HCT116 (cell line): Measurements from ENCODE around the gene RASIP1. TPM values are rescaled to one million over a fixed set of nuclear protein-coding genes. Genes with fewer than 3 reads are reported as not detected.

ENCODE experiments used
- ATAC-seq: fragments of 200-7000 bp; cut with Tn5 transposase; 2 replicates; pipeline ENCODE4 v1.9.1; 2020; ENCODE audit warnings: mild to moderate bottlenecking, moderate library complexity
- BruUV-seq: library from RNA; stranded (reverse); fragments of 400-500 nt; replicated peaks from 2 replicates; lab custom pipeline; 2021; lab: Mats Ljungman, UMichigan
- CTCF ChIA-PET: fragments of 300-600 bp; sonication (Branson Sonifier 250); formaldehyde crosslinking; loops from one replicate; lab custom pipeline; 2021; ENCODE audit warnings: antibody characterized with exemption; lab: Charles Lee
- POLR2A ChIA-PET: fragments of 300-600, 350-600 bp; sonication (Branson Sonifier 250); formaldehyde crosslinking; loops from one replicate; lab custom pipeline; 2021; ENCODE audit warnings: antibody characterized with exemption; lab: Charles Lee
- RAD21 ChIA-PET, 2 experiments: fragments of 300-600 bp; sonication (Branson Sonifier 250); formaldehyde crosslinking; loops; one replicate each; lab custom pipeline; 2023; ENCODE audit warnings: low total read pairs in 2 of 2; ENCODE audit not compliant: uncharacterized antibody in 2 of 2, unreplicated experiment in 2 of 2, low non-redundant PET in 1 of 2; lab: Charles Lee
- DNase-seq: peaks from one replicate; pipeline ENCODE4 v3.0.0-alpha.2; 2010; ENCODE audit warnings: low read depth, low spot score
- H2AFZ ChIP-seq: fragments of 200-600 bp; shearing (Covaris generic), sonication (generic); 2 replicates; pipeline ENCODE4 v1.6.1; 2017; ENCODE audit warnings: low read depth, mixed run types, mixed read lengths, antibody characterized with exemption, low read length; ENCODE audit not compliant: poor library complexity, severe bottlenecking
- H3K27ac ChIP-seq: 2 replicates; pipeline ENCODE4 v1.5.1; 2012; ENCODE audit warnings: low read depth, low read length
- H3K27me3 ChIP-seq: fragments of 200-600 bp; sonication (generic); 2 replicates; pipeline ENCODE4 v1.6.1; 2016; ENCODE audit warnings: mixed run types, low read length, mixed read lengths; ENCODE audit not compliant: insufficient read depth
- H3K36me3 ChIP-seq, 2 experiments: fragments of 200-500 bp in 1 of 2; fragments of 200-600 bp in 1 of 2; sonication (Bioruptor generic) in 1 of 2; sonication (generic) in 1 of 2; 2 replicates each; pipeline versions ENCODE4 v1.5.1 to v1.6.1; 2014 to 2016; ENCODE audit warnings: low read length in 2 of 2, inconsistent platforms in 1 of 2, mixed read lengths in 1 of 2, mixed run types in 1 of 2; ENCODE audit not compliant: insufficient read depth in 2 of 2, control insufficient read depth in 1 of 2
- H3K4me1 ChIP-seq, 2 experiments: fragments of 200-600 bp in 1 of 2; sonication (generic) in 1 of 2; 2 replicates each; pipeline versions ENCODE4 v1.5.1 to v1.6.1; 2012 to 2017; ENCODE audit warnings: low read length in 2 of 2, inconsistent platforms in 1 of 2, mild to moderate bottlenecking in 1 of 2, mixed read lengths in 1 of 2, mixed run types in 1 of 2, moderate library complexity in 1 of 2; ENCODE audit not compliant: insufficient read depth in 2 of 2, control insufficient read depth in 1 of 2
- H3K4me2 ChIP-seq: fragments of 200-600 bp; sonication (generic); 2 replicates; pipeline ENCODE4 v1.6.1; 2017; ENCODE audit warnings: mixed run types, low read length, mixed read lengths
- H3K4me3 ChIP-seq, 2 experiments: fragments of 200-600 bp in 1 of 2; sonication (generic) in 1 of 2; replicated peaks in 1 of 2; 2 replicates each; pipeline ENCODE4 v1.5.1; 2011 to 2016; ENCODE audit warnings: low read length in 2 of 2, control low read depth in 1 of 2, low read depth in 1 of 2, mild to moderate bottlenecking in 1 of 2, mixed read lengths in 1 of 2, mixed run types in 1 of 2
- H3K79me2 ChIP-seq: fragments of 200-600 bp; sonication (generic); 2 replicates; pipeline ENCODE4 v1.6.1; 2017; ENCODE audit warnings: mild to moderate bottlenecking, mixed run types, low read length, moderate library complexity, mixed read lengths; ENCODE audit not compliant: insufficient read depth
- H3K9ac ChIP-seq: fragments of 200-600 bp; sonication (generic); 2 replicates; pipeline ENCODE4 v1.6.1; 2016; ENCODE audit warnings: low read length, mixed read lengths
- H3K9me2 ChIP-seq: fragments of 200-600 bp; sonication (generic), shearing (Covaris generic); 2 replicates; pipeline ENCODE4 v1.6.1; 2017; ENCODE audit warnings: mixed run types, mild to moderate bottlenecking, moderate library complexity; ENCODE audit not compliant: insufficient read depth
- H3K9me3 ChIP-seq, 2 experiments: fragments of 200-500 bp in 1 of 2; fragments of 200-600 bp in 1 of 2; sonication (Bioruptor generic) in 1 of 2; sonication (generic) in 1 of 2; 2 replicates each; pipeline ENCODE4 v1.6.1; 2014 to 2017; ENCODE audit warnings: low read length in 2 of 2, mixed read lengths in 2 of 2, inconsistent platforms in 1 of 2, low read depth in 1 of 2, mild to moderate bottlenecking in 1 of 2, mixed run types in 1 of 2, moderate library complexity in 1 of 2; ENCODE audit not compliant: control insufficient read depth in 1 of 2, insufficient read depth in 1 of 2
- H4K20me1 ChIP-seq: fragments of 200-600 bp; sonication (generic), shearing (Covaris generic); 2 replicates; pipeline ENCODE4 v1.6.1; 2017; ENCODE audit warnings: mixed run types, mild to moderate bottlenecking, moderate library complexity; ENCODE audit not compliant: insufficient read depth
- CEBPB ChIP-seq: IDR thresholded peaks from 2 replicates; pipeline ENCODE4 v1.6.1; 2012; ENCODE audit warnings: low read depth
- ELF1 ChIP-seq: IDR thresholded peaks from 2 replicates; pipeline ENCODE4 v1.6.1; 2012; ENCODE audit warnings: low read depth, borderline replicate concordance
- EZH2phosphoT487 ChIP-seq: fragments of 200-600 bp; IDR thresholded peaks from 2 replicates; pipeline ENCODE4 v1.6.1; 2018; ENCODE audit warnings: antibody characterized with exemption, borderline replicate concordance
- FOSL1 ChIP-seq: IDR thresholded peaks from 2 replicates; pipeline ENCODE4 v1.6.1; 2012; ENCODE audit warnings: low read depth
- JUND ChIP-seq: IDR thresholded peaks from 2 replicates; pipeline ENCODE4 v1.6.1; 2012
- POLR2AphosphoS5 ChIP-seq: IDR thresholded peaks from 2 replicates; pipeline ENCODE4 v1.6.1; 2011; ENCODE audit warnings: mild to moderate bottlenecking, low read depth, low read length, moderate library complexity
- SIN3A ChIP-seq: IDR thresholded peaks from 2 replicates; pipeline ENCODE4 v1.6.1; 2012; ENCODE audit warnings: low read depth
- SP1 ChIP-seq: IDR thresholded peaks from 2 replicates; pipeline ENCODE4 v1.6.1; 2012; ENCODE audit warnings: low read depth
- SRF ChIP-seq: IDR thresholded peaks from 2 replicates; pipeline ENCODE4 v1.6.1; 2012; ENCODE audit warnings: low read depth
- ZFX ChIP-seq: fragments of 450-650 bp; IDR thresholded peaks from 2 replicates; pipeline ENCODE4 v1.6.1; 2017
- ZNF274 ChIP-seq: fragments of 200-500 bp; sonication (Bioruptor generic); IDR thresholded peaks from 2 replicates; pipeline ENCODE4 v1.6.1; 2014; ENCODE audit warnings: mild to moderate bottlenecking, low read depth, low read length, inconsistent platforms
- intact Hi-C: fragments of 100-400 bp; cut with micrococcal nuclease; formaldehyde crosslinking; loops from 2 replicates; pipeline ENCODE4 v1.10.0; 2022
- total RNA-seq: library from RNA; stranded (reverse); gene quantifications from one replicate; pipeline ENCODE4 v1.2.1, GENCODE V29; 2021; ENCODE audit not compliant: unreplicated experiment
- TF ChIP-seq, protein P1 (sequence below): IDR thresholded peaks from 2 replicates; pipeline ENCODE4 v1.6.1; 2012
- TF ChIP-seq, protein P2 (sequence below): IDR thresholded peaks from 2 replicates; pipeline ENCODE4 v1.6.1; 2012; ENCODE audit warnings: low read depth
- TF ChIP-seq, protein P3 (sequence below), 3 experiments: fragments of 200-600 bp in 1 of 3; sonication (generic) in 1 of 3; IDR thresholded peaks in 2 of 3; conservative IDR thresholded peaks in 1 of 3; 2 replicates each; pipeline ENCODE4 v1.5.1; 2012 to 2017; ENCODE audit warnings: low read depth in 2 of 3, low read length in 2 of 3, antibody characterized with exemption in 1 of 3, borderline replicate concordance in 1 of 3, control low read depth in 1 of 3, mild to moderate bottlenecking in 1 of 3, mixed read lengths in 1 of 3, mixed run types in 1 of 3, moderate library complexity in 1 of 3; ENCODE audit not compliant: insufficient read depth in 1 of 3

Gene RASIP1
- total RNA-seq, 1 experiment from 2014 or later: 1.9 TPM

DNA sequence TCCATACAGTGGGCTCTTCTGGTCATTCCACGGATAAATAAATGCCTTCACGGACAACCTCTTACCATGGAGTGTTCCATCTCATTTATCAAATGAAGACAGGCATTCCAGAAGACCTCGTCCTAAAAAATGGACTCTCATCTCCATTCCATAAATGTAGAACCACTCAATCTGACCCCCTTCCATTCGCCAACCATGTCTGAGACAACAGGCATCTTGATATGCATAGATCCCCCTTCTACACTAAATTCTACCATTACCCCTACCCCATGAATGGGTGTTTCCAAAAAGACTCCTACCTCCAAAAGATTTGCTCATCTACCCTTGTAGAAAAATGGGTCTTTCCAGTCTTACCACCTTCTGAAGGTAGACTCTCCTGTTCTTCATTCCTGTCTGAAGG is 9.0 kb downstream of the RASIP1 start:
- Histone ChIP-seq H3K27me3 (no peaks in the 10 kb centered on the region), H2AFZ (no peak overlapping the region), H3K4me3 (no peak overlapping the region), H3K4me2 (no peak overlapping the region), H3K9ac (no peak overlapping the region), H3K9me2 (no peaks in the 10 kb centered on the region), H4K20me1 (no peaks in the 10 kb centered on the region), H3K79me2 (no peaks in the 10 kb centered on the region), H3K4me1 (peaks cover 0 to 10% of the 10 kb centered on the region in 2 experiments; a peak in 2 of 4 replicates), H3K9me3 (no peaks in the 10 kb centered on the region), H3K27ac (no peak overlapping the region), H3K36me3 (no peaks in the 10 kb centered on the region)
- TF ChIP-seq CEBPB (no peak), ZFX (no peak)
- BruUV-seq: no TSS peak
- DNase-seq (no peak), ATAC-seq (no peak)
- RAD21 ChIA-PET: no interaction called here
- CTCF ChIA-PET: no interaction called here
- intact Hi-C loops: no loop called here
- POLR2A ChIA-PET: no interaction called here

DNA sequence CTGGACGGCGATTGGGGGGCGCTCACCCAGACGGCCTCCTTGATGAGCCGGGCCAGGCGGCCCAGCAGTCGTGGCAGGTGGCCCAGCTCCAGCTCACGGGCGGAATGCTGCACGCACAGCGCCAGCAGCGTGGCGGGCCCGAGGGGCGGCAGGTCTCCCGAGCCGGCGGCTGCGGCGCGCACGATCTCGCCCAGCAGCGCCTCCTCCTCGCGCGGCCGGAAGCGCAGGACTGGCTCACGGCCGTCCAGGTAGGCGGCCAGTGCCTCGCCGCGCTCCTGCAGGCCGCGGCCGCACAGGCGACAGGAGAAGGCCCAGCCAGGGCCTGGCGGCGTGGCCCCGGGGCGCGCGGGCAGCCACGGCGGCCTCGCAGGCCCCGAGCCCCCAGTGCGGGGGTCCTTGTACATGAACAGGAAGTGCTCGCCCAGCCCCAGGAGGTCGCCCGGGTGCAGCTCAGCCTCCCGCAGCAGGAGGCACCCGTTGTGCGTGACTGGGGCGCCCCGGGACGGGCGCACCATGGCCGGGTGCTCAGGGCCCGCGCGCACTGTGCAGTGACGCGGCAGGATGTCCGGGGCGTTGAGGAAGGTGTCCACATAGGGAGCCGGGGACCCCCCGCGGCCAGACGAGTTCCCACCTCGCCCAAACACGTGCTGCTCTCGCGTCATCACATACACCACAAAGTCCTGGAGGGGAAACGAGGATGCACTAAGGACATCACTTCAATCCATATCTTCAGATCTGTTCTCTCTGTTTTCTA is 11.3 kb downstream of the RASIP1 start:
- no peak overlapping the region for H2AFZ ChIP-seq

More for the DNA sequence above, 11.3 kb downstream of the RASIP1 start:
- Histone ChIP-seq H4K20me1 (no peaks in the 10 kb centered on the region), H3K79me2 (no peaks in the 10 kb centered on the region), H3K27ac (no peak overlapping the region; the same call in 1 of the 2 replicates), H3K27me3 (no peaks in the 10 kb centered on the region), H3K9me2 (no peaks in the 10 kb centered on the region), H3K9ac (no peak overlapping the region), H3K4me2 (no peak overlapping the region), H3K9me3 (no peaks in the 10 kb centered on the region), H3K4me3 (no peak overlapping the region), H3K4me1 (peaks cover 6 to 23% of the 10 kb centered on the region in 2 experiments), H3K36me3 (no peaks in the 10 kb centered on the region)
- RAD21 ChIA-PET: no interaction called here
- ATAC-seq: no peak
- CTCF ChIA-PET: no interaction called here
- no peak for DNase-seq
- intact Hi-C loops: no loop called here
- no peak for TF ChIP-seq EZH2phosphoT487
- TF ChIP-seq FOSL1: no peak
- no peak for TF ChIP-seq SP1
- TF ChIP-seq, protein P1, sequence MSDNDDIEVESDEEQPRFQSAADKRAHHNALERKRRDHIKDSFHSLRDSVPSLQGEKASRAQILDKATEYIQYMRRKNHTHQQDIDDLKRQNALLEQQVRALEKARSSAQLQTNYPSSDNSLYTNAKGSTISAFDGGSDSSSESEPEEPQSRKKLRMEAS: no peak
- TF ChIP-seq ELF1: no peak
- TF ChIP-seq ZFX: no peak
- TF ChIP-seq, protein P2, sequence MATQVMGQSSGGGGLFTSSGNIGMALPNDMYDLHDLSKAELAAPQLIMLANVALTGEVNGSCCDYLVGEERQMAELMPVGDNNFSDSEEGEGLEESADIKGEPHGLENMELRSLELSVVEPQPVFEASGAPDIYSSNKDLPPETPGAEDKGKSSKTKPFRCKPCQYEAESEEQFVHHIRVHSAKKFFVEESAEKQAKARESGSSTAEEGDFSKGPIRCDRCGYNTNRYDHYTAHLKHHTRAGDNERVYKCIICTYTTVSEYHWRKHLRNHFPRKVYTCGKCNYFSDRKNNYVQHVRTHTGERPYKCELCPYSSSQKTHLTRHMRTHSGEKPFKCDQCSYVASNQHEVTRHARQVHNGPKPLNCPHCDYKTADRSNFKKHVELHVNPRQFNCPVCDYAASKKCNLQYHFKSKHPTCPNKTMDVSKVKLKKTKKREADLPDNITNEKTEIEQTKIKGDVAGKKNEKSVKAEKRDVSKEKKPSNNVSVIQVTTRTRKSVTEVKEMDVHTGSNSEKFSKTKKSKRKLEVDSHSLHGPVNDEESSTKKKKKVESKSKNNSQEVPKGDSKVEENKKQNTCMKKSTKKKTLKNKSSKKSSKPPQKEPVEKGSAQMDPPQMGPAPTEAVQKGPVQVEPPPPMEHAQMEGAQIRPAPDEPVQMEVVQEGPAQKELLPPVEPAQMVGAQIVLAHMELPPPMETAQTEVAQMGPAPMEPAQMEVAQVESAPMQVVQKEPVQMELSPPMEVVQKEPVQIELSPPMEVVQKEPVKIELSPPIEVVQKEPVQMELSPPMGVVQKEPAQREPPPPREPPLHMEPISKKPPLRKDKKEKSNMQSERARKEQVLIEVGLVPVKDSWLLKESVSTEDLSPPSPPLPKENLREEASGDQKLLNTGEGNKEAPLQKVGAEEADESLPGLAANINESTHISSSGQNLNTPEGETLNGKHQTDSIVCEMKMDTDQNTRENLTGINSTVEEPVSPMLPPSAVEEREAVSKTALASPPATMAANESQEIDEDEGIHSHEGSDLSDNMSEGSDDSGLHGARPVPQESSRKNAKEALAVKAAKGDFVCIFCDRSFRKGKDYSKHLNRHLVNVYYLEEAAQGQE: no peak
- TF ChIP-seq SIN3A: no peak
- TF ChIP-seq POLR2AphosphoS5: no peak
- no peak for TF ChIP-seq CEBPB
- TF ChIP-seq JUND: no peak
- TF ChIP-seq, protein P3, sequence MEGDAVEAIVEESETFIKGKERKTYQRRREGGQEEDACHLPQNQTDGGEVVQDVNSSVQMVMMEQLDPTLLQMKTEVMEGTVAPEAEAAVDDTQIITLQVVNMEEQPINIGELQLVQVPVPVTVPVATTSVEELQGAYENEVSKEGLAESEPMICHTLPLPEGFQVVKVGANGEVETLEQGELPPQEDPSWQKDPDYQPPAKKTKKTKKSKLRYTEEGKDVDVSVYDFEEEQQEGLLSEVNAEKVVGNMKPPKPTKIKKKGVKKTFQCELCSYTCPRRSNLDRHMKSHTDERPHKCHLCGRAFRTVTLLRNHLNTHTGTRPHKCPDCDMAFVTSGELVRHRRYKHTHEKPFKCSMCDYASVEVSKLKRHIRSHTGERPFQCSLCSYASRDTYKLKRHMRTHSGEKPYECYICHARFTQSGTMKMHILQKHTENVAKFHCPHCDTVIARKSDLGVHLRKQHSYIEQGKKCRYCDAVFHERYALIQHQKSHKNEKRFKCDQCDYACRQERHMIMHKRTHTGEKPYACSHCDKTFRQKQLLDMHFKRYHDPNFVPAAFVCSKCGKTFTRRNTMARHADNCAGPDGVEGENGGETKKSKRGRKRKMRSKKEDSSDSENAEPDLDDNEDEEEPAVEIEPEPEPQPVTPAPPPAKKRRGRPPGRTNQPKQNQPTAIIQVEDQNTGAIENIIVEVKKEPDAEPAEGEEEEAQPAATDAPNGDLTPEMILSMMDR (IDR thresholded peaks at IDR 0.05 in 2 of 3, conservative IDR thresholded peaks at IDR 0.05 in 1 of 3; ENCODE audit: borderline replicate concordance in 1 of 3, insufficient read depth in 1 of 3, low read depth in 2 of 3, low read length in 2 of 3): no peak
- TF ChIP-seq ZNF274: no peak
- no peak for TF ChIP-seq SRF
- POLR2A ChIA-PET: interaction anchor here (1.2 kb wide), 1 partner anchor 15 kb away, joined by 3 read pairs; no protein-coding TSS in a partner anchor
- BruUV-seq: no TSS peak
